ENCODE data around the gene DAAM1.

DAAM1 gene

DNA sequence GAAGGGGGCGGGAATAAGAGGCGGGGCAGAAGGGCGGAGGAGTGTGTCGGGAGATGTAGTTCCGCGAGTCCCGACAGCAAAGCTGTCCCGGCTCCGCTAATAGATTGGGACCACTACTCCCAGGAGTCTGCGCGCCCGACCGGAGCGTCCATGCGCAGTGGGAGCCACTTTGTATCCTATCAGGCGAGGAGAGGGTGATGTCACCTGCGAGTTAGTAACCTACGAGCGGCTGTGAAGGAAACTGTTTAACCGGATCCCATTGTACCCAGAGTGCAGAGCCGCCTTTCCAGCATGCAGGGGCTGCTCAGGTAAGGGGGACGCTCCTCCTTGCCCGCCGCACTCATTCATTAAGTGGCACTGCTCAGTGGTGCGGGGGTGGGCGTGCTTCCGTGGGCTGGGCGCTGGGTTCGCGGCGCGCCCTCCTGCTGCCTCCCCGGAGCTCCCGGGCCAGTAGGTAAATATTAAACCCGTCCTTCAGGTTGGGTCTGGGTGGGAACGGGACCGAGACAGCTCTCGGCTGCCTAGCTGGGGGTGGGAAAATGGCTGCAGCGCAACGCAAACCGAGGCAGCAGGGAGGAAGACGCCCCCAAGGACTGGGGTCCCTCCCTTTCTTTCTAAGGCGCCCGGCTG, at the start of gene DAAM1:
TSS of gene DAAM1 (plus strand) at position 207 of the 630 bp plus-strand sequence. CDS start 74,811 bp downstream, outside the sequence.
- Mint-ChIP-seq H3K27me3 (ENCODE audit: low read depth) (peaks cover 7% of the 10 kb centered on the region), H3K4me3 (peak within 1 kb of the TSS; percentile 90 to 96 (median 91)), H3K27ac (peak within 1 kb of the TSS; percentile 88 to 97 (median 95)), H3K4me1 (peaks cover 37% of the 10 kb centered on the region), H3K36me3 (ENCODE audit: low read depth) (no peaks in the 10 kb centered on the region), H3K9me3 (no peaks in the 10 kb centered on the region)
- TF ChIP-seq, protein P1, sequence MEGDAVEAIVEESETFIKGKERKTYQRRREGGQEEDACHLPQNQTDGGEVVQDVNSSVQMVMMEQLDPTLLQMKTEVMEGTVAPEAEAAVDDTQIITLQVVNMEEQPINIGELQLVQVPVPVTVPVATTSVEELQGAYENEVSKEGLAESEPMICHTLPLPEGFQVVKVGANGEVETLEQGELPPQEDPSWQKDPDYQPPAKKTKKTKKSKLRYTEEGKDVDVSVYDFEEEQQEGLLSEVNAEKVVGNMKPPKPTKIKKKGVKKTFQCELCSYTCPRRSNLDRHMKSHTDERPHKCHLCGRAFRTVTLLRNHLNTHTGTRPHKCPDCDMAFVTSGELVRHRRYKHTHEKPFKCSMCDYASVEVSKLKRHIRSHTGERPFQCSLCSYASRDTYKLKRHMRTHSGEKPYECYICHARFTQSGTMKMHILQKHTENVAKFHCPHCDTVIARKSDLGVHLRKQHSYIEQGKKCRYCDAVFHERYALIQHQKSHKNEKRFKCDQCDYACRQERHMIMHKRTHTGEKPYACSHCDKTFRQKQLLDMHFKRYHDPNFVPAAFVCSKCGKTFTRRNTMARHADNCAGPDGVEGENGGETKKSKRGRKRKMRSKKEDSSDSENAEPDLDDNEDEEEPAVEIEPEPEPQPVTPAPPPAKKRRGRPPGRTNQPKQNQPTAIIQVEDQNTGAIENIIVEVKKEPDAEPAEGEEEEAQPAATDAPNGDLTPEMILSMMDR (IDR thresholded peaks at IDR 0.05; ENCODE audit: unreplicated experiment in 3 of 3) = no peak

DNA sequence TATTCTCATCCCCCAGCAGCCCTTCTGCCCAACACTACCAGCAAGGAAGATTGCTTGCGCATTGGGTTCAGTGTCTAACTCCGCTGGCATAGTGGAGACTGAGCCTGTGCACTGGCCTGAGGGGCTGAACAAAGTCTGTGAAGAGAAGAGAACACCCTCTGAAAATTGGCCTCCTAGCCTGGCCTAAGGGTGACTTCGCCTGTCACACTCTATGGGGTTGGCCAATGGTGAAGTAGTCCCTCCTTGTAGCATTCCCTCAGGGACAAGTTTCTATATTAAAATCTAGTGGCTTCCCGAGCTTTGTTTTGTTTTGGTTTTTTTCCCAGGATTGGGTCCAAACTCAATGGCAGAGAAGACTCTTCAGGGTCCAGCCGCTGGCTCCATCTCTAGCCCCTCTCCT, 49.1 kb upstream of the DAAM1 start:
- Mint-ChIP-seq H3K36me3 (ENCODE audit: low read depth) (no peaks in the 10 kb centered on the region), H3K4me1 (peaks cover 27% of the 10 kb centered on the region), H3K9me3 (no peaks in the 10 kb centered on the region), H3K27ac (peak overlapping the region in 2 of 3 experiments; percentile 13 to 91), H3K4me3 (no peak overlapping the region), H3K27me3 (ENCODE audit: low read depth) (no peaks in the 10 kb centered on the region)
- TF ChIP-seq, protein P1 (IDR thresholded peaks at IDR 0.05; ENCODE audit: unreplicated experiment in 3 of 3) = no peak

DNA sequence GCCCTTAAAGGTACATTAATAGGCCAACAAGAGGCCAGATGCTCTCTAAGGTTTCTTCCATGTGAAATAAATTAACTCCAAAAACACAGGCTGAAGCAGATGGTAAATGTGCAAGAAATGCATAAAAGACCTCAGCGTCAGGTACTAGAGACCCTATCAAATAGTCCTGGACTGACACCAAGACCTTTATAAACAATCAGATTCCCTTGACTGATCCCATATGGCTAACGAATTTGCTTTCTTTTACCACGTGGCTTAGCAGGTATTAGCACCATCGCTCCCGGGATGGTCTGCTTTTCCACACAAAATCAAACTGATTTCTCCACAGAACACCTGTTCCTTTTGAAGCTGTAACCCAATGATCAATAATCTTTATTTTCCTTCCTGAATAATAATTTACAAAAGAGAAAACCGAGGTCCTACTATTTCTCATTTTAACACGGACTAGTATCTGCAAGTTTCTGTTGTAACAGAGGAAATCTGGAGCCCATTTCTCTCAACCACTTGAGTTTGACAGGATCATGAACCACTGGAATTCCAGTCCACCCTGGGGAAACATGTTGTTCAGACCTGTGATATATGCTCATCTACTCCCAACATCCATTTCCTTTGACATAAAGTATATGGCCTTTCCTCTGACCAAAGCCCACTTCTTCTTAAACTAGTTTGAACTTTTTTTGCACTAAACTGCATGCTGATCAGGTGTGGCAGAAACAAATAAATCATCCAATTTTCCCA, 48.2 kb upstream of the DAAM1 start:
- no peak overlapping the region for H3K4me3 Mint-ChIP-seq
- peak overlapping the region; percentile 13 to 91 (median 31) for H3K27ac Mint-ChIP-seq
- H3K9me3 Mint-ChIP-seq = no peaks in the 10 kb centered on the region
- H3K36me3 Mint-ChIP-seq (ENCODE audit: low read depth) = no peaks in the 10 kb centered on the region
- TF ChIP-seq, protein P1 (IDR thresholded peaks at IDR 0.05; ENCODE audit: unreplicated experiment in 3 of 3) = no peak
- H3K4me1 Mint-ChIP-seq = peaks cover 20% of the 10 kb centered on the region
- no peaks in the 10 kb centered on the region for H3K27me3 Mint-ChIP-seq (ENCODE audit: low read depth)

DNA sequence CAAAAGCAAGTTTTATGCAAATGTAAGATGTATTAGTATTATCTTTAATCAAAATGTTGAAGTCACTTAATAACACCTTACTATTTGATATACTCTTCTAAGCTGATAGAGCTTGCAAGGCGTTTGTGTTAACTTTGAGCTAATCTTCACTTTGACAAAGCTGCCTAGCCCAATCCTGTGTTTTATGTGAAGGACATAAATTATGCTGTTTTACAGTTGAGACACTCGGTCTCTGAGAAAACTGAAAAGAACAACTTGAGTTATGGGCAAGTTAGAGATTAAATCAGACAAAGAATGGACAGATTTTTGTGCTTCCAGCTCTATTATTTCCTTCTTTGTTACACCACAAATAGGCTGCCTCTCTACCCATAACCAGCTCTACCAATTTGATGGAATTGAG, 42.0 kb upstream of the DAAM1 start:
- Mint-ChIP-seq H3K27me3 (ENCODE audit: low read depth) (no peaks in the 10 kb centered on the region), H3K4me3 (no peak overlapping the region), H3K4me1 (peaks cover 8% of the 10 kb centered on the region), H3K36me3 (ENCODE audit: low read depth) (no peaks in the 10 kb centered on the region), H3K9me3 (no peaks in the 10 kb centered on the region), H3K27ac (peak overlapping the region in 1 of 3 experiments; percentile 85)
- TF ChIP-seq, protein P1 (IDR thresholded peaks at IDR 0.05; ENCODE audit: unreplicated experiment in 3 of 3) = no peak

DNA sequence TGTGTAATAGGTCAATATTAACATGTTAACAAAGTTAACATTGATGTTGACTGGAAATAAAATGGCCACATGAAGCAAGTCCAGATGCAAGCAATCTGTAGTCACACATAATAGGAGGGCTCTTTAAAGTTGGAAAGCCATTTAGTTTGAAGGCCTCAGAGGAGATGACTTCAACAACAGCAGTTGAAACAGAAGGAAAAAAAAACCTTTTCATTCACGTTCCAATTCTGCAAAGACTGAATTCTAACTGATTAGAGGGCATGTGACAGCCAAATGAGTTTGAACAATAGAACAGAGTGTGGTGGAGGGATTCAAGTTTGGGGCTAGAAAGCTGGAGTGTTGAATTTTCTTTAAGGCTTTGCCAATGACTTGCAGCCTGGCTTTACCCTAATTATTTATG, 41.5 kb upstream of the DAAM1 start:
- Mint-ChIP-seq H3K27ac (peak overlapping the region in 1 of 3 experiments; percentile 85), H3K36me3 (ENCODE audit: low read depth) (no peaks in the 10 kb centered on the region), H3K27me3 (ENCODE audit: low read depth) (no peaks in the 10 kb centered on the region), H3K9me3 (no peaks in the 10 kb centered on the region), H3K4me3 (no peak overlapping the region), H3K4me1 (peaks cover 5% of the 10 kb centered on the region)
- TF ChIP-seq, protein P1 (IDR thresholded peaks at IDR 0.05; ENCODE audit: unreplicated experiment in 3 of 3) = no peak

Measured in nephron (organoid).